HepG2 (cell line): ENCODE results near the gene RPA4. TPM values are rescaled to one million over a fixed set of nuclear protein-coding genes. Genes with fewer than 3 reads are reported as not detected.

Source experiments
- ATAC-seq: fragments of 200-7000 bp; cut with Tn5 transposase; 3 replicates; pipeline ENCODE4 v1.9.1; 2020; ENCODE audit warnings: mild to moderate bottlenecking, moderate library complexity
- BruUV-seq: library from RNA; stranded (reverse); fragments of 400-500 nt; replicated peaks from 2 replicates; lab custom pipeline; 2021; lab: Mats Ljungman, UMichigan
- CTCF ChIA-PET: fragments of 300-600 bp; formaldehyde crosslinking; extraction: SDS; loops from one replicate; lab custom pipeline; 2021; ENCODE audit warnings: low total read pairs, inconsistent platforms, low intra/inter-chr PET ratio; lab: Yijun Ruan, JAX
- POLR2A ChIA-PET: fragments of 350-600 bp; sonication (Branson Sonifier 250); formaldehyde crosslinking; loops from one replicate; lab custom pipeline; 2020; ENCODE audit warnings: antibody characterized with exemption, inconsistent platforms; lab: Yijun Ruan, JAX
- DNase-seq: peaks from one replicate; pipeline ENCODE4 v3.0.0-alpha.2; 2015; ENCODE audit warnings: low spot score
- FAIRE-seq: peaks from 3 replicates; lab custom pipeline; 2011; peaks lifted over from hg19 to GRCh38; lab: Jason Lieb, UNC
- H2AFZ ChIP-seq: one replicate; pipeline ENCODE4 v1.6.1; 2011; ENCODE audit warnings: low read length, inconsistent platforms
- H3K27ac ChIP-seq: fragments of 300-600 bp; 3 replicates; pipeline ENCODE4 v1.8.0; 2011; ENCODE audit warnings: mixed run types, mild to moderate bottlenecking, mixed read lengths, low read length, inconsistent platforms; ENCODE audit not compliant: insufficient read depth; ENCODE audit errors: extremely low read length
- H3K27me3 ChIP-seq, 2 experiments: fragments of 200-600 bp in 1 of 2; 2 replicates in 1 of 2; 3 replicates in 1 of 2; pipeline versions ENCODE4 v1.6.0 to v1.8.0; 2011; ENCODE audit warnings: low read length in 2 of 2, mild to moderate bottlenecking in 2 of 2, moderate library complexity in 2 of 2, inconsistent platforms in 1 of 2; ENCODE audit not compliant: insufficient read depth in 2 of 2, control insufficient read depth in 1 of 2
- H3K36me3 ChIP-seq, 2 experiments: fragments of 200-600 bp in 1 of 2; replicated peaks in 1 of 2; 2 replicates in 1 of 2; 3 replicates in 1 of 2; pipeline versions ENCODE4 v1.5.1 to v1.8.0; 2011; ENCODE audit warnings: low read length in 2 of 2, inconsistent platforms in 1 of 2; ENCODE audit not compliant: insufficient read depth in 2 of 2, control insufficient read depth in 1 of 2
- H3K4me1 ChIP-seq: 2 replicates; pipeline ENCODE4 v1.5.1; 2012; ENCODE audit warnings: low read length, inconsistent platforms; ENCODE audit not compliant: insufficient read depth
- H3K4me2 ChIP-seq: 2 replicates; pipeline ENCODE4 v1.6.0; 2011; ENCODE audit warnings: low read depth, low read length, inconsistent platforms
- H3K4me3 ChIP-seq, 3 experiments: fragments of 200-600 bp in 1 of 3; sonication (generic), shearing (Covaris generic) in 1 of 3; replicated peaks in 1 of 3; 2 replicates each; pipeline ENCODE4 v1.5.1; 2011 to 2016; ENCODE audit warnings: low read length in 3 of 3, inconsistent platforms in 2 of 3, low read depth in 2 of 3, mild to moderate bottlenecking in 2 of 3, control low read depth in 1 of 3, mixed read lengths in 1 of 3; ENCODE audit not compliant: insufficient read depth in 1 of 3
- H3K79me2 ChIP-seq: one replicate; pipeline ENCODE4 v1.6.1; 2011; ENCODE audit warnings: low read length, inconsistent platforms; ENCODE audit not compliant: insufficient read depth
- H3K9ac ChIP-seq: 2 replicates; pipeline ENCODE4 v1.6.0; 2011; ENCODE audit warnings: mild to moderate bottlenecking, low read depth, low read length, inconsistent platforms; ENCODE audit not compliant: insufficient read depth
- H3K9me3 ChIP-seq: 2 replicates; pipeline ENCODE4 v1.5.1; 2012; ENCODE audit warnings: mild to moderate bottlenecking, low read length
- H4K20me1 ChIP-seq: 2 replicates; pipeline ENCODE4 v1.6.0; 2011; ENCODE audit warnings: inconsistent platforms, mild to moderate bottlenecking, low read length, moderate library complexity; ENCODE audit not compliant: insufficient read depth
- DDIT3 ChIP-seq: sonication (generic); formaldehyde crosslinking; IDR thresholded peaks from 2 replicates; pipeline ENCODE4 v1.4.0; 2020; ENCODE audit warnings: mild to moderate bottlenecking, missing genetic modification reagents
- FOXK1 ChIP-seq: sonication (generic); formaldehyde crosslinking; IDR thresholded peaks from 2 replicates; pipeline ENCODE4 v1.4.0; 2020; ENCODE audit warnings: low read depth, missing genetic modification reagents, borderline replicate concordance
- GLI4 ChIP-seq: sonication (generic); formaldehyde crosslinking; IDR thresholded peaks from 2 replicates; pipeline ENCODE4 v1.5.1; 2020; ENCODE audit warnings: missing genetic modification reagents, mild to moderate bottlenecking, moderate library complexity, borderline replicate concordance
- KDM6A ChIP-seq: IDR thresholded peaks from 2 replicates; pipeline ENCODE4 v1.6.1; 2016; ENCODE audit warnings: low read depth
- MYPOP ChIP-seq: sonication (generic); formaldehyde crosslinking; IDR thresholded peaks from 2 replicates; pipeline ENCODE4 v1.8.1; 2023; ENCODE audit warnings: mild to moderate bottlenecking, moderate library complexity, missing genetic modification reagents
- REXO4 ChIP-seq: sonication (generic); formaldehyde crosslinking; IDR thresholded peaks from 2 replicates; pipeline ENCODE4 v1.8.0; 2022; ENCODE audit warnings: missing genetic modification reagents, mild to moderate bottlenecking, borderline replicate concordance
- SSRP1 ChIP-seq: IDR thresholded peaks from 2 replicates; pipeline ENCODE4 v1.6.1; 2016; ENCODE audit warnings: control low read depth
- YEATS2 ChIP-seq: sonication (generic); formaldehyde crosslinking; IDR thresholded peaks from 2 replicates; pipeline ENCODE4 v1.4.0; 2020; ENCODE audit warnings: missing genetic modification reagents, borderline replicate concordance
- ZBTB33 ChIP-seq: sonication (generic); formaldehyde crosslinking; IDR thresholded peaks from 2 replicates; pipeline ENCODE4 v1.4.0; 2020; ENCODE audit warnings: missing genetic modification reagents
- ZFAT ChIP-seq: sonication (generic); formaldehyde crosslinking; conservative IDR thresholded peaks from 2 replicates; pipeline ENCODE4 v1.8.1; 2023; ENCODE audit warnings: missing genetic modification reagents, inconsistent platforms
- ZKSCAN8 ChIP-seq: IDR thresholded peaks from 2 replicates; pipeline ENCODE4 v1.6.1; 2016; ENCODE audit warnings: borderline replicate concordance, missing genetic modification reagents, missing compliant biosample characterization
- ZNF124 ChIP-seq: sonication (generic); formaldehyde crosslinking; IDR thresholded peaks from 2 replicates; pipeline ENCODE4 v1.4.0; 2020; ENCODE audit warnings: missing genetic modification reagents
- ZNF160 ChIP-seq: sonication (generic); formaldehyde crosslinking; IDR thresholded peaks from 2 replicates; pipeline ENCODE4 v1.8.0; 2022; ENCODE audit warnings: mild to moderate bottlenecking, inconsistent platforms, missing genetic modification reagents
- ZNF367 ChIP-seq: sonication (generic); formaldehyde crosslinking; IDR thresholded peaks from 2 replicates; pipeline ENCODE4 v1.4.0; 2020; ENCODE audit warnings: missing genetic modification reagents, borderline replicate concordance
- ZNF446 ChIP-seq: sonication (generic); formaldehyde crosslinking; IDR thresholded peaks from 2 replicates; pipeline ENCODE4 v1.5.0; 2020; ENCODE audit warnings: mild to moderate bottlenecking, missing genetic modification reagents
- ZNF496 ChIP-seq: sonication (generic); formaldehyde crosslinking; IDR thresholded peaks from 2 replicates; pipeline ENCODE4 v1.8.1; 2023; ENCODE audit warnings: mild to moderate bottlenecking, moderate library complexity, missing genetic modification reagents; ENCODE audit not compliant: insufficient replicate concordance
- ZNF510 ChIP-seq: sonication (generic); formaldehyde crosslinking; IDR thresholded peaks from 2 replicates; pipeline ENCODE4 v1.4.0; 2020; ENCODE audit warnings: low read depth, mild to moderate bottlenecking, missing genetic modification reagents
- ZNF562 ChIP-seq: sonication (generic); formaldehyde crosslinking; IDR thresholded peaks from 2 replicates; pipeline ENCODE4 v1.8.0; 2022; ENCODE audit warnings: missing genetic modification reagents, borderline replicate concordance
- ZNF629 ChIP-seq: sonication (generic); formaldehyde crosslinking; conservative IDR thresholded peaks from 2 replicates; pipeline ENCODE4 v1.5.0; 2020; ENCODE audit warnings: missing genetic modification reagents
- WGBS: methylation state at CpG from one replicate; pipeline ENCODE4 v1.1.6; 2017; ENCODE audit warnings: low lambda C conversion rate; 5-methylcytosine and 5-hydroxymethylcytosine counted together
- in situ Hi-C: cut with HindIII; loops from 2 replicates; pipeline ENCODE4 v1.10.0; 2017; ENCODE audit warnings: low pct_unique_long_range_greater_than_20kb; ENCODE audit not compliant: extremely low pct_ligation_motif_present
- intact Hi-C: fragments of 100-400 bp; cut with micrococcal nuclease; formaldehyde crosslinking; loops from one replicate; pipeline ENCODE4 v1.10.0; 2022; ENCODE audit not compliant: unreplicated experiment
- polyA plus RNA-seq, 8 experiments: library from polyadenylated mRNA; depleted of rRNA in 3 of 8; stranded (reverse) in 7 of 8; unstranded in 1 of 8; fragments of >200 nt; fragmentation: Illumina TruSeq in 4 of 8; extraction: Trizol in 4 of 8; gene quantifications; 2 replicates each; pipeline versions ENCODE4 v1.2.1 to v1.2.3, GENCODE V29; 2011 to 2016; ENCODE audit warnings: low read depth in 4 of 8, missing spikeins in 1 of 8, mixed read lengths in 1 of 8; ENCODE audit not compliant: insufficient read depth in 1 of 8
- total RNA-seq, 5 experiments: library from RNA; depleted of rRNA; stranded (reverse); fragments of >200 nt; fragmentation: Illumina TruSeq; extraction: Trizol; gene quantifications; 2 replicates each; pipeline ENCODE4 v1.2.3, GENCODE V29; 2016; ENCODE audit warnings: low read depth in 1 of 5

RPA4 gene
- total and polyA plus RNA-seq, 2 of the 13 experiments (the other 11 are each of a cell fraction or from before 2014, with no cell fraction given), result 0.38 TPM; not detected in 1

GRCh38 chrX:96834137-96834536, 49.6 kb upstream of the RPA4 start (continued):
- TF ChIP-seq ZBTB33 (CRISPR knock-in tag) (no peak), ZNF367 (CRISPR knock-in tag) (no peak), ZNF124 (CRISPR knock-in tag) (no peak)

GRCh38 chrX:96835660-96836289, 47.9 kb upstream of the RPA4 start:
- no peaks in the 10 kb centered on the region for H3K9me3 ChIP-seq
- no TSS peak for BruUV-seq
- ChIA-PET CTCF (no interaction called here), POLR2A (no interaction called here)
- no peak overlapping the region for H3K4me2 ChIP-seq
- no peak overlapping the region for H3K4me3 ChIP-seq
- H3K27ac ChIP-seq, result no peak overlapping the region
- no peaks in the 10 kb centered on the region for H3K4me1 ChIP-seq
- 99% methylated on average over 5 of the region's 5 CpGs for whole genome bisulfite sequencing
- no peak overlapping the region for H2AFZ ChIP-seq
- in situ Hi-C loops, result no loop called here
- H3K36me3 ChIP-seq, result no peaks in the 10 kb centered on the region
- FAIRE-seq (no peak), DNase-seq (no peak), ATAC-seq (no peak)
- no peaks in the 10 kb centered on the region for H4K20me1 ChIP-seq
- no peaks in the 10 kb centered on the region for H3K79me2 ChIP-seq
- no peaks in the 10 kb centered on the region for H3K27me3 ChIP-seq
- no peak for TF ChIP-seq MYPOP (CRISPR knock-in tag)
- no peak for TF ChIP-seq GLI4 (CRISPR knock-in tag)
- no peak for TF ChIP-seq ZNF510 (CRISPR knock-in tag)
- no peak for TF ChIP-seq ZKSCAN8 (CRISPR knock-in tag)
- no peak for TF ChIP-seq ZNF160 (CRISPR knock-in tag)
- no peak for TF ChIP-seq ZNF562
- TF ChIP-seq REXO4 (CRISPR knock-in tag), result no peak
- TF ChIP-seq YEATS2 (CRISPR knock-in tag), result no peak
- no peak for TF ChIP-seq FOXK1 (CRISPR knock-in tag)
- no peak for TF ChIP-seq ZFAT (CRISPR knock-in tag)
- TF ChIP-seq SSRP1 (CRISPR knock-in tag), result no peak
- no peak for TF ChIP-seq KDM6A (CRISPR knock-in tag)
- no peak for TF ChIP-seq ZNF496 (CRISPR knock-in tag)
- no peak for TF ChIP-seq ZNF629
- no peak for TF ChIP-seq DDIT3 (CRISPR knock-in tag)
- TF ChIP-seq ZNF446 (CRISPR knock-in tag), result no peak
- H3K9ac ChIP-seq, result no peak overlapping the region
- intact Hi-C loops, result no loop called here
